ENCODE data around the gene FIG4. TPM values are rescaled to one million over a fixed set of nuclear protein-coding genes. Genes with fewer than 3 reads are reported as not detected.

The FIG4 gene
- total and polyA plus RNA-seq, 2 of the 13 experiments (the other 11 are each of a cell fraction or from before 2014, with no cell fraction given) = 5.5 to 7.9 TPM

GRCh38 chr6:109738255-109738654 is 47.2 kb downstream of the FIG4 start:
- BruUV-seq (replicated peaks) = no TSS peak
- H3K4me1 ChIP-seq (ENCODE audit: insufficient read depth, low read length) = no peaks in the 10 kb centered on the region
- no peaks in the 10 kb centered on the region for H3K27me3 ChIP-seq (ENCODE audit: control insufficient read depth in 1 of 2, insufficient read depth in 2 of 2, low read length in 2 of 2)
- no peak for ATAC-seq
- in situ Hi-C loops (cut with HindIII; ENCODE audit: extremely low pct_ligation_motif_present, low pct_unique_long_range_greater_than_20kb) = no loop called here
- no peak for DNase-seq (ENCODE audit: low spot score)
- ChIA-PET CTCF (ENCODE audit: low intra/inter-chr PET ratio, low total read pairs) (no interaction called here), POLR2A (no interaction called here)
- no peak for FAIRE-seq
- H3K9me3 ChIP-seq (ENCODE audit: low read length) = no peaks in the 10 kb centered on the region
- H2AFZ ChIP-seq (ENCODE audit: low read length) = no peak overlapping the region
- 100% methylated on average over 1 of the region's 1 CpG for WGBS (ENCODE audit: low lambda C conversion rate)
- intact Hi-C loops (cut with micrococcal nuclease; ENCODE audit: unreplicated experiment) = no loop called here
- no peaks in the 10 kb centered on the region for H3K79me2 ChIP-seq (ENCODE audit: insufficient read depth, low read length)
- H3K9ac ChIP-seq (ENCODE audit: insufficient read depth, low read depth, low read length) = no peak overlapping the region
- no peak overlapping the region for H3K4me3 ChIP-seq (replicated peaks in 1 of 3; ENCODE audit: insufficient read depth in 1 of 3, low read depth in 2 of 3, low read length in 3 of 3)
- no peaks in the 10 kb centered on the region for H3K36me3 ChIP-seq (replicated peaks in 1 of 2; ENCODE audit: control insufficient read depth in 1 of 2, insufficient read depth in 2 of 2, low read length in 2 of 2)
- no peak overlapping the region for H3K4me2 ChIP-seq (ENCODE audit: low read depth, low read length)
- H3K27ac ChIP-seq (ENCODE audit: extremely low read length, insufficient read depth, low read length) = no peak overlapping the region
- no peak for TF ChIP-seq ZNF800 (CRISPR knock-in tag; IDR thresholded peaks at IDR 0.05)
- H4K20me1 ChIP-seq (ENCODE audit: insufficient read depth, low read length) = no peaks in the 10 kb centered on the region

- ChIA-PET POLR2A (no interaction called here), CTCF (ENCODE audit: low intra/inter-chr PET ratio, low total read pairs) (no interaction called here)
- Histone ChIP-seq H3K9me3 (ENCODE audit: low read length) (no peaks in the 10 kb centered on the region), H3K27ac (ENCODE audit: extremely low read length, insufficient read depth, low read length) (no peak overlapping the region), H4K20me1 (ENCODE audit: insufficient read depth, low read length) (no peaks in the 10 kb centered on the region), H3K4me3 (replicated peaks in 1 of 3; ENCODE audit: insufficient read depth in 1 of 3, low read depth in 2 of 3, low read length in 3 of 3) (no peak overlapping the region), H3K4me2 (ENCODE audit: low read depth, low read length) (no peak overlapping the region), H3K4me1 (ENCODE audit: insufficient read depth, low read length) (no peaks in the 10 kb centered on the region), H3K36me3 (replicated peaks in 1 of 2; ENCODE audit: control insufficient read depth in 1 of 2, insufficient read depth in 2 of 2, low read length in 2 of 2) (no peaks in the 10 kb centered on the region), H3K79me2 (ENCODE audit: insufficient read depth, low read length) (no peaks in the 10 kb centered on the region), H3K9ac (ENCODE audit: insufficient read depth, low read depth, low read length) (no peak overlapping the region), H2AFZ (ENCODE audit: low read length) (no peak overlapping the region), H3K27me3 (ENCODE audit: control insufficient read depth in 1 of 2, insufficient read depth in 2 of 2, low read length in 2 of 2) (no peaks in the 10 kb centered on the region)
- no peak for FAIRE-seq
- WGBS (ENCODE audit: low lambda C conversion rate) = 88% methylated on average over 2 of the region's 2 CpGs
- no peak for ATAC-seq
- intact Hi-C loops (cut with micrococcal nuclease; ENCODE audit: unreplicated experiment) (no loop called here), in situ Hi-C loops (cut with HindIII; ENCODE audit: extremely low pct_ligation_motif_present, low pct_unique_long_range_greater_than_20kb) (no loop called here)
- no peak for DNase-seq (ENCODE audit: low spot score)
- no TSS peak for BruUV-seq (replicated peaks)
- TF ChIP-seq ZNF354B (CRISPR knock-in tag; IDR thresholded peaks at IDR 0.05) (no peak), ZNF142 (CRISPR knock-in tag; IDR thresholded peaks at IDR 0.05) (no peak), ZNF552 (CRISPR knock-in tag; IDR thresholded peaks at IDR 0.05; ENCODE audit: borderline replicate concordance) (no peak), ZBTB20 (CRISPR knock-in tag; IDR thresholded peaks at IDR 0.05; ENCODE audit: borderline replicate concordance, low read depth) (no peak), RBAK (CRISPR knock-in tag; IDR thresholded peaks at IDR 0.05) (no peak), NFATC3 (CRISPR knock-in tag; IDR thresholded peaks at IDR 0.05) (no peak), YY1 (IDR thresholded peaks at IDR 0.05; ENCODE audit: insufficient read depth, insufficient replicate concordance, low read depth, low read length) (no peak), SALL2 (CRISPR knock-in tag; IDR thresholded peaks at IDR 0.05) (no peak), ZNF589 (CRISPR knock-in tag; conservative IDR thresholded peaks at IDR 0.05) (no peak)
Observed at GRCh38 chr6:109738667-109739066, 47.6 kb downstream of the FIG4 start.

Measured in HepG2 (cell line).